GM12878 (cell line): ENCODE data around the gene ALS2.

Source experiments
- EZH2 ChIP-seq: IDR thresholded peaks from 2 replicates; pipeline ENCODE4 v1.6.1; 2012; ENCODE audit warnings: low read depth, mild to moderate bottlenecking, control low read depth, inconsistent platforms, low read length, borderline replicate concordance; ENCODE audit not compliant: control insufficient read depth
- MEF2A ChIP-seq: IDR thresholded peaks from 2 replicates; pipeline ENCODE4 v1.6.1; 2011; ENCODE audit warnings: low read depth, mild to moderate bottlenecking, low read length, moderate library complexity; ENCODE audit not compliant: insufficient read depth
- MYC ChIP-seq: IDR thresholded peaks from 2 replicates; pipeline ENCODE4 v1.6.1; 2011; ENCODE audit warnings: mild to moderate bottlenecking, low read length, moderate library complexity, inconsistent platforms; ENCODE audit not compliant: insufficient read depth, insufficient replicate concordance, insufficient read length, severe bottlenecking
- NFXL1 ChIP-seq: fragments of 450-650 bp; IDR thresholded peaks from 2 replicates; pipeline ENCODE4 v1.6.1; 2017; ENCODE audit warnings: antibody characterized with exemption, mild to moderate bottlenecking, borderline replicate concordance
- POLR2A ChIP-seq: IDR thresholded peaks from 2 replicates; pipeline ENCODE4 v1.6.1; 2011; ENCODE audit warnings: low read depth, mild to moderate bottlenecking, low read length
- SIN3A ChIP-seq: IDR thresholded peaks from 2 replicates; pipeline ENCODE4 v1.6.1; 2012; ENCODE audit warnings: low read depth, low read length, improper control_type of control experiment
- SP1 ChIP-seq: IDR thresholded peaks from one replicate; pipeline ENCODE4 v1.6.1; 2011; ENCODE audit warnings: low read depth, low read length

DNA sequence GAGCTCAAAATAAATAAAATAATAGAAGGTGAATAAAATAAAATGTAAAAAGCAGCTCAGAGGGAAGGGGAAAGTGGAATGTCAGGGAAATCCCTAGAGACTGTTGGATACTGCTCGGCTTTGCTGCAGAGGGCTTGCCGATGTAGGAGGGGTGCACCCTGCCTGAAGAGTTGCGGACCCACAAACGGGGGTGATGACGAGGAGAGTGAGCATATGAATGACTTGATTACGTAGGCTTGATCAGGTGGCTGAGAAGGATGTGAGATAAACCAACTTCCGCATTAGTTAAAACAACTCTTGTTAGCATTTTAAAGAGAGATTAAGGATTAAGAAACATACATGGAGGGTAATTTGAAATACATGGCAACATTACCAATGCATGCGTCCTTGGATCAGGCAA is 116.4 kb downstream of the ALS2 start:
- no peak for TF ChIP-seq SP1
- no peak for TF ChIP-seq POLR2A
- TF ChIP-seq MYC, result no peak
- TF ChIP-seq EZH2, result no peak
- no peak for TF ChIP-seq SIN3A
- TF ChIP-seq NFXL1, result no peak
- TF ChIP-seq MEF2A, result no peak
